SK-N-SH (cell line): ENCODE results near the gene CELA3B.

ENCODE experiments used
- CTCF ChIP-seq: fragments of 200-600 bp; sonication (generic); IDR thresholded peaks from 2 replicates; pipeline ENCODE4 v1.6.1; 2017; ENCODE audit warnings: antibody characterized with exemption, mild to moderate bottlenecking, moderate library complexity
- GABPA ChIP-seq: IDR thresholded peaks from 2 replicates; pipeline ENCODE4 v1.4.0; 2012; ENCODE audit warnings: low read depth, mild to moderate bottlenecking
- GATA2 ChIP-seq: sonication (generic); formaldehyde crosslinking; IDR thresholded peaks from 2 replicates; pipeline ENCODE4 v1.5.0; 2020; ENCODE audit warnings: mild to moderate bottlenecking, missing genetic modification reagents
- TAF1 ChIP-seq: IDR thresholded peaks from 2 replicates; pipeline ENCODE4 v1.6.1; 2012; ENCODE audit warnings: low read depth, mild to moderate bottlenecking, low read length, moderate library complexity, borderline replicate concordance
- YY1 ChIP-seq: IDR thresholded peaks from 2 replicates; pipeline ENCODE4 v1.4.0; 2012; ENCODE audit warnings: low read depth, mild to moderate bottlenecking

GRCh38 chr1:21952786-21953520 lies 23.9 kb upstream of the CELA3B start:
- no peak for TF ChIP-seq CTCF
- no peak for TF ChIP-seq TAF1
- TF ChIP-seq GABPA = no peak
- no peak for TF ChIP-seq GATA2 (CRISPR knock-in tag)
- TF ChIP-seq YY1 = no peak
